GM21723 (cell line): ENCODE data around the gene PGRMC1.
"Not testable (repeated sequence)": the region's sequence is repeated elsewhere in the genome, so short reads cannot be mapped to it uniquely, and the experiment has no call there.

Source experiments
- ATAC-seq: cut with Tn5 transposase; IDR thresholded peaks from one replicate; pipeline ENCODE4 v1.9.1; 2021; ENCODE audit warnings: mild to moderate bottlenecking, moderate library complexity; ENCODE audit not compliant: unreplicated experiment

The PGRMC1 gene

DNA sequence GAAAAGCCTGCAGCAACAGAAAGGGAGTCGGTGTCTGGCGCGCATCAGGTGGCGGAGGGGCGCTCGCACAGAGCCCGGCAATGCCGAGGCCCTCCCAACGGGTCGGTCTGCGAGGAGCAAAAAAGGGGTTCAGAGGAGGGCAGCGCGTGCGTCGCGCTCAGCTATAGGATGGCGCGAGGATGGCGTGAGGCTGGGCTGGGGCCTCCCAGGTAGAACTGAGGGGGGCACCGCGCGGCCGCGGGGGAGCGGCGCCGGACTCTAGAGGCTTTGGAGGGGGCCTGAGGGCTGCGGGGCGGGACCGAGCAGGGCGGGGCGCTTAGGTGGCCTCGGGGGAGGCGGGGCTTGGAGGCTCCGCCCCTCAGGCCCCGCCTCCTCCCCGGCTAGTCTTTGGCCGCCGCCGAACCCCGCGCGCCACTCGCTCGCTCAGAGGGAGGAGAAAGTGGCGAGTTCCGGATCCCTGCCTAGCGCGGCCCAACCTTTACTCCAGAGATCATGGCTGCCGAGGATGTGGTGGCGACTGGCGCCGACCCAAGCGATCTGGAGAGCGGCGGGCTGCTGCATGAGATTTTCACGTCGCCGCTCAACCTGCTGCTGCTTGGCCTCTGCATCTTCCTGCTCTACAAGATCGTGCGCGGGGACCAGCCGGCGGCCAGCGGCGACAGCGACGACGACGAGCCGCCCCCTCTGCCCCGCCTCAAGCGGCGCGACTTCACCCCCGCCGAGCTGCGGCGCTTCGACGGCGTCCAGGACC is at the start of gene PGRMC1:
Gene PGRMC1, plus strand, starts transcription at position 414 of the 751 bp plus-strand sequence. Its CDS starts 79 bp downstream, at position 493.
- ATAC-seq = peak; percentile 87

DNA sequence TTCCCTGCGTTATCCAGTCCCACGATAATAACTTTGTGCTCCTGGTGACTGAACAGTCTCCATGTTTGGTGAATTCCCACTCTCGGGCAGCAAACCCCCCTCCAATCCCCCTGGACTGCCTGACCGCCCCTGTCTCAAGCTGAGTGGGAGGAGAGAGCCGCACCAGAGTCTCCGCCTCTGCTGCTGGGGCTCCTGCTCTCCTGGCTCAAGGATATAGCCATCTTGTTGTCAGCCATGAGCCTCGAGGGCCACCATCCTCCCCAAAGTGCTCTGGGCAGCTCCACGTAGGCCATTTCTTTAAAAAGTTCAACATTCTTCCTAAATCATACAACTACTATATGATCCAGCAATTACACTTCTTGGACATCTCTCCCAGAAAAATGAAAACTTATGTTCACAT is 49.3 kb upstream of the PGRMC1 start:
- no peak for ATAC-seq

GRCh38 chrX:119187298-119187697 is 48.8 kb upstream of the PGRMC1 start:
- no peak for ATAC-seq

- ATAC-seq = no peak
Observed at GRCh38 chrX:119189115-119189514, 47.0 kb upstream of the PGRMC1 start.

- ATAC-seq = no peak
Observed at GRCh38 chrX:119189595-119189994, 46.5 kb upstream of the PGRMC1 start.

DNA sequence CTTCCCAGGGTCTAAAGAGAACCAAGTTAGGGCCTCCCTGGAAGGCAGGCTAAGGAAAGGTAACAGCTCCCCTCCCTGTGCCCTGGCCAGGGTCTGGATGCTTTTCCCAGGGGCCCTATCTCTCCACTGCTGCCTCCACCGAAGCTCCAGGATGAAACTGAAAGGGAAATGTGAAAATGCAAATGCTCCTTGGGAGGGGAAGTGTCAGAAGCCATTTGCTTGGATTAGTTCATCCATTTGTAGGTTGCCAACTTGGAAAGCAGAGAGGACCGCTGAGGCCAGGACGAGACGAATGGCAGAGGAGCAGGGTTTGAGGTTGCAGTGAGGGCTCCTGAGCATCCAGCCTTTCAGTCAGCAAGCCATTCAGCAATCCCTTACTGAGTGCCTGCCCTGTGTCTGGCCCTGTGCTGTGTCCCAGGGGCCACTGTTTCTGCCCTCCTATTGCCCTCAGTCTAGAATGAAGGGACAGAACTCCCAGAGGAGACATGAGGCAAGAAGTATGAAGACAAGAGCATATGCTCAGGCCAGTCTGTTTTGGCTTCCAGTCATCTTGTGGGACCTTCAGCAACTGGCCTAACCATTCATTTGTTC is 45.9 kb upstream of the PGRMC1 start:
- no peak for ATAC-seq

- ATAC-seq = no peak
Observed at GRCh38 chrX:119190831-119191230, 45.3 kb upstream of the PGRMC1 start.

DNA sequence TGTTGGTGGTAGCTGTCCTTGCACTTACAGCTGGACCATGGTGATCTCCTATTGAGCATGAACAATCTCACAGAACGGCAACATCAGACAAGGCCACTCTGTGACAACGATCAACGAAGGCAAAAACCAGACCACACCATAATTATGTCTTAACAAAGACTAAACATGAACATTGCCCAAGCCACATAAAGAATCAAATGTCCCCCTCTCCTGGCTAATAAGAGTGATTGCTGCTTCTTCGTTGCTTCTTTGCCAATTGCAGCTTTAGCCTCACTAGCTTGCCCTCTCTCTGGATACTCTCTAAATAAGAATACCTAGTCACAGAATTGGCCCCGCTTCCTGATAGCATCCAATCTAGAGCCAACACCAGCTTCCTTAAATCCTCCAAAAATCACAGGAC is 41.5 kb upstream of the PGRMC1 start:
- no peak for ATAC-seq

DNA sequence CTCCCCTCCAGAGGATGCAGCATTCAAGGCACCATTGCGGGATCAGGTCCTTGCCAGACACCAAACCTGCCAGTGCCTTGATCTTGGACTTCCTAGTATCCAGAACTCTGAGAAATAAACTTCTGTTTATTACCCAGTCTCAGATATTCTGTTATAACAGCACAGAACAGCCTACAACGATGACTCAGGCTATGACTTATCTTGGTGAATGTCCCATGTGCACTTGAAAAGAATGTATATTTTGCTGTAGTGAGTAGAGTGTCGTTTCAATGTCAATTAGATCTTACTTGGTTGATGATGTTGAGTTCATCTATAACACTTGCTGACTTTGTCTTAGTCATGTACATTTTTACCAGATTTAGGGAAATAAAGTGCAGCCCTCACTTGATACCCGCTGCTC is 34.5 kb upstream of the PGRMC1 start:
- no peak for ATAC-seq

DNA sequence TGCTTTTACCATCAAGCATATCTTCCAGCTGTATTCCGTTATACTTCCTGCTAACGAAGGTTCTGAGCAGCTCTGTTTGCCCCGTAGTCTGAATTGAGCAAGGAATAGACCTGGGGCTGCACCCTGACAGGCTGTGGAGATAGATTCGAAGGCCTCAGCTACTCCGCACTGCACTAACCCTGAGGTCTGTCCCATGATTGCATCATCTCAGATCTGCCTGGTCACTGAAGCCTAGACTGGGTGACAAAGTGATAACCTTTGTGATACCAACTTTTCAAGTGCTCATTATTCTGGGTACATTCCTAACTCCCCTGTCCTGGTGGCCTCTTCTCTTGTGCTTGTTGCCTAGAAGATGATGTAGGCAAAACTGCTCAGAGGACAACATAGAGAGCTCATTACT is 29.9 kb upstream of the PGRMC1 start:
- ATAC-seq = no peak

DNA sequence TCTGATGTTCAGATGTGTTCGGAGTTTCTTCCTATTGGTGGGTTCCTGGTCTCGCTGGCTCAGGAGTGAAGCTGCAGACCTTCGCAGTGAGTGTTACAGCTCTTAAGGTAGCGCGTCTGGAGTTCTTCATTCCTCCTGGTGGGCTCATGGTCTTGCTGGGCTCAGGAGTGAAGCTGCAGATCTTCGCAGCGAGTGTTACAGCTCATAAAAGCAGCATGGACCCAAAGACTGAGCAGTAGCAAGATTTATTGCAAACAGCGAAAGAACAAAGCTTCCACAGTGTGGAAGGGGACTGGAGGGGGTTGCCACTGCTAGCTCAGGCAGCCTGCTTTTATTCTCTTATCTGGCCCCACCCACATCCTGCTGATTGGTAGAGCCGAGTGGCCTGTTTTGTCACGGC is 28.6 kb upstream of the PGRMC1 start:
- ATAC-seq = not testable (repeated sequence)

DNA sequence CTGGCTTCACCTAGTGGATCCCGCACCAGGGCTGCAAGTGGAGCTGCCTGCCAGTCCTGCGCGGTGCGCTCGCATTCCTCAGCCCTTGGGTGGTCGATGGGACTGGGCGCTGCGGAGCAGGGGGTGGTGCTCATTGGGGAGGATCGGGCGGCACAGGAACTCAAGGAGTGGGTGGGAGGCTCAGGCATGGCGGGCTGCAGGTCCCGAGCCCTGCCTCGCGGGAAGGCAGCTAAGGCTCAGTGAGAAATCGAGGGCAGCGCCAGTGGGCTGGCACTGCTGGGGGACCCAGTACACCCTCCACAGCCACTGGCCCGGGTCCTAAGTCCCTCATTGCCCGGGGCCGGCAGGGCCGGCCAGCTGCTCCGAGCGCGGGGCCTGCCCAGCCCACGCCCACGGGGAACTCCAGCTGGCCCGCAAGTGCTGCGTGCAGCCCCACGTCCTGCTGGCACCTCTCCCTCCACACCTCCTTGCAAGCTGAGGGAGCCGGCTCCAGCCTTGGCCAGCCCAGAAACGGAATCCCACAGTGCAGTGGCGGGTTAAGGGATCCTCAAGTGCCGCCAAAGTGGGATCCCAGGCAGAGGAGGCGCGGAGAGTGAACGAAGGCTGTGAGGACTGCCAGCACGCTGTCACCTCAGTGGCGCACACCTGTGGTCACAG is 27.6 kb upstream of the PGRMC1 start:
- no peak for ATAC-seq

DNA sequence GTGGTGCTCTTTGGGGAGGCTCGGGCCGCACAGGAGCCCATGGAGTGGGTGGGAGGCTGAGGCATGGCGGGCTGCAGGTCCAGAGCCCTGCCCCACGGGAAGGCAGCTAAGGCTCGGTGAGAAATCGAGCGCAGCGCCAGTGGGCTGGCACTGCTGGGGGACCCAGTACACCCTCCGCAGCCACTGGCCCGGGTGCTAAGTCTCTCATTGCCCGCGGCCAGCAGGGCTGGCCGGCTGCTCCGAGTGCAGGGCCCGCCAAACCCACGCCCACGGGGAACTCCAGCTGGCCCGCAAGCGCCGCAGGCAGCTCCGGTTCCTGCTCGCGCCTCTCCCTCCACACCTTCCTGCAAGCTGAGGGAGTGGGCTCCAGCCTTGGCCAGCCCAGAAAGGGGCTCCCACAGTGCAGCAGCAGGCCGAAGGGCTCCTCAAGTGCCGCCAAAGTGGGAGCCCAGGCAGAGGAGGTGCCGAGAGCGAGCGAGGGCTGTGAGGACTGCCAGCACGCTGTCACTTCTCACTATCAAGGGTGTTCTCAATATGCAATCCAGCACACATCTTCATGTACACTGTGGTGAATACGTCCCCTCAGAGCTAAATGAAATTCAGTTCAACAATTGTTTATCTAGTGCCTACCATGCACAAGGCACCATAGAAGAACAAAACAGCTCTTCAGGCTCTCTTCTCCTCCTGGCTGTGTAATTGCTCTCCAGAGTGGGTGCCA is 25.0 kb upstream of the PGRMC1 start:
- ATAC-seq = not testable (repeated sequence)

GRCh38 chrX:119211649-119212014 is 24.5 kb upstream of the PGRMC1 start:
- no peak for ATAC-seq

- no peak for ATAC-seq
Observed at GRCh38 chrX:119218198-119218597, 17.9 kb upstream of the PGRMC1 start.

DNA sequence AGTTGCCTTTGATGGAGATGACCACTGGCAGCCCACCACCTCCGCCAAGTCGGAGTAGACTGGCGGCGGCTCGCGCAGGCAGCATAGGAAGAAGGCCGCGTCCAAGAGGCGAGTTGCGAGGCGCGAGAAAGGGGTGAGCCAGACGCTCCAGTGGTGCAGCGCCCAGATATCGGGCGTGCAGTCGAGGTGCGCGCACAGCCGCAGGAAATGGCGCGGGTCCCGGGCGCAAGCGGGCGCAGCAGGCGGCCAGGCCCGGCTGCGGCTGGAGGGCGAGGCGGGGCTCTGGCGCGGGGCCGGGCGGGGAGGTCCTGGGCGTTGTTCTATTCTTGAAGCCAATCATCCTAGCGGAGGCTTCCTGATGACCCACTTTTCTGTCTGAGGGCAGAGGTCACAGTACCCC is 13.2 kb upstream of the PGRMC1 start:
- no peak for ATAC-seq

GRCh38 chrX:119223783-119224182 is 12.3 kb upstream of the PGRMC1 start:
- ATAC-seq = no peak

- ATAC-seq = no peak
Observed at GRCh38 chrX:119226446-119226845, 9.6 kb upstream of the PGRMC1 start.

- no peak for ATAC-seq
Observed at GRCh38 chrX:119228512-119229252, 7.4 kb upstream of the PGRMC1 start.

- no peak for ATAC-seq
Observed at GRCh38 chrX:119229253-119229615, 6.9 kb upstream of the PGRMC1 start.

GRCh38 chrX:119230850-119231249 is 5.2 kb upstream of the PGRMC1 start:
- ATAC-seq = no peak
